HG02642 (cell line): ENCODE measurements around the gene OXSR1.
"Not testable (repeated sequence)": the region's sequence is repeated elsewhere in the genome, so short reads cannot be mapped to it uniquely, and the experiment has no call there.

Experiments used
- ATAC-seq: cut with Tn5 transposase; IDR thresholded peaks from one replicate; pipeline ENCODE4 v1.9.1; 2021; ENCODE audit warnings: mild to moderate bottlenecking; ENCODE audit not compliant: unreplicated experiment, poor library complexity

The OXSR1 gene

DNA sequence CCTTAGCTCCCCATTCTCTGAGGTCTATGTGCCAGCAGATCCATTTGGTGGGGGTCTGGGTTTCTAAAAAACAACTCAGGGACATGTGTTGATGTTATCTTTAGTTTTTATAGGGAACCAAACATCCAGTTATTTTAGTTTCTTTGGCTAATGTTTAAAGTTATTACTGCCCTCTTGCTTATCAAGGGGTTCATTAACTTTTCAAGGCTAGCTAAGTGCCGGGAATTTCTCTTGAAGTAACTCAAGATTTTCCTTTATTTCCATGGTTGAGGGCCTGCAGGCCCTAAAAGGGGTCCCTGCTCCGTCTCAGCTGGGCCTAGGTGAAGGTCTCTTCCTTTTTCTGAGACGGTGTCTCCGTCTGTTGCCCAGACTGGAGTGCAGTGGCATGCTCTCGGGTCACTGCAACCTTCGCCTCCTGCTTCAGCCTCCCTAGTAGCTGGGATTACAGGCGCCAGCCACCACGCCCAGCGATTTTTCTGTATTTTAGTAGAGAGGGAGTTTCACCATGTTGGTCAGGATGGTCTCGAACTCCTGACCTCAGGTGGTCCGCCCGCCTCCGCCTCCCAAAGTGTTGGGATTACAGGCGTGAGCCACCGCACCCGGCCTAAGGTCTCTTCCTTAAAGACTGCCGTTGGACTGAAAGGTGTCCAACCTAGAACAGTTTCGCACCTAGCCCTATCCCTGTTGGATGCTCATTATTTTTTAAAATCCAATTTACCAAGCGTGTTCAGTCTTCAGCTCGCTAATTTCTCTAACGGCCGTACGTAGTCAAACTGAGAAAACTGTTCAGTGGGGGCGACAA, 1.3 kb upstream of the OXSR1 start:
- ATAC-seq: no peak

- peak; percentile 16 for ATAC-seq
Measured at GRCh38 chr3:38164643-38164951, 740 bp upstream of the OXSR1 start.

DNA sequence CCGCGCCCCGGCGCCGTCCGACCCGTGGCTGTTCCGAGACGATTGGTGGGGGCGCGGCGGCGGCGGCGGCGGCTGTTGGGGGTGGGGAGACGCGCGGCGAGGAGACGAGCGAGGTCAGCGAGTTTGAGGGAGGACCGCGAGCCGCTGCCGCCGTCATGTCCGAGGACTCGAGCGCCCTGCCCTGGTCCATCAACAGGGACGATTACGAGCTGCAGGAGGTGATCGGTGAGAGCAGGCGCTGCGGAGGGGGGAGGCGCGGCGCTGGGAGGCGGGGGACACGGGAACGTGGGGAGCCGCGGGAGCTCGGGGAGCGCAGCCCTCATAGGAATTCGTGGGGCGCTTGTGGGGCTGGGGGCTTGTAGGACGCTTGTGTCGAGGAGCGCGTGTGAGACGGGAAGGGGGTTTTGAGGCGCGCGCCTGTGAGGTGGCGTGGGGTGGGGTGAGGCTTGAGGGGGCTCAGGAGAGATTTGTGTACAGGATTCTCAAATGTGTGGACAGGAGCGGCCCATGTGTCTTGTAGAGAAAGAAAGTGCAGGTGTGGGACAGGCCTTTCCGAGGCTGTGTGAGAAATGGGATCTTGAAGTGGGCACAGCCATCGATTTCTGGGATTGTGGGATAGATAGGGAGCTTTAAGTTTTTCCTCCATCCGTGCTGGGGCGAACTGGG, 518 bp downstream of the OXSR1 start:
- ATAC-seq: no peak

- no peak for ATAC-seq
Measured at GRCh38 chr3:38167591-38167990, 2.3 kb downstream of the OXSR1 start.

DNA sequence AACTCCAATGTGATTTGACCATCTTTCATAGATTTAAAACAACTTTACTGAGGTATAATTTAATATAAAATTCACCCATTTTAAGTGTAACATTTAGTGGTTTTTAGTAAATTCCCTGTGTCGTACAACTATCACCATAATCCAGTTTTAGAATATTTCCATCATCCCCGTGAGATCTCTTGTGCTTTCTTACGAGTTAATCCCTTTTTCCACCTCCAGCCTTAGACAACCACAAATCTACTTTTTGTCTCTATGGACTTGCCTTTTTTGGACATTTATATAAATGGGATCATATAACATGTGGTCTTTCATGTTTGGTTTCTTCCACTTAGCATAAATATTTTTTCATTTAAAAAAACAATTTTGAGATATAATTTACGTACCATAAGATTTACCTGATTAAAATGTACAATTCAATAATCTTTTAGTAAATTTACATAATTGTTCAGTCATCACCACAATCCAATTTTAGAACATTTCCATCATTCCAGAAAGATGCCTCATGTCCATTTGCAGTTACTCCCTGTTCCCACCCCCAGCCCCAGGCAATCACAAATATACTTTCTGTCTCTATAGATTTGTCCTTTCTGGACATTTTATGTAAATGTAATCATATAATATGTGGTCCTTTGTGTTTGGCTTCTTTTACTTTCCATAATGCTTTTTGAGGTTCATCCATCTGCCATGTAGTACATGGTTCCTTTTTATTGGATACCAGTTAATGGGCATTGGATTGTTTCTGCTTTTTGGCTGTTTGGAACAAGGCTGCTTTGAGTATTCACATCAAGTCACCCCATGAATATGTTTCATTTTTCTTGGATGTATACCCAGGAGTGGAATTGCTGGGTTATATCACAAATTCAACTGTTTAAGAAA, 3.1 kb downstream of the OXSR1 start:
- ATAC-seq: no peak

DNA sequence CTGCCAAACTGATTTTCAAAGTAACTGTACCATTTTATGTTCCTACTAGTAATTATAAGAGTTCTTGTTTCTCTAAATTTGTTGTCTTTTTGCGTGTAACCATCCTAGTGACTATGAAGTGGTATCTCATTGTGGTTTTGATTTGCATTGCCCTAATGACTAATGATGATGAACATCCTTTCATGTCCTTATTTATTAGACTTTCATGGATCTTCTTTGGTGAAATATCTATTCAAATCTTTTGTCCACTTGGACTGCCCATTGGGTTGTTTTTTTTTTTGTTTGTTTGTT, 3.6 kb downstream of the OXSR1 start:
- no peak for ATAC-seq

DNA sequence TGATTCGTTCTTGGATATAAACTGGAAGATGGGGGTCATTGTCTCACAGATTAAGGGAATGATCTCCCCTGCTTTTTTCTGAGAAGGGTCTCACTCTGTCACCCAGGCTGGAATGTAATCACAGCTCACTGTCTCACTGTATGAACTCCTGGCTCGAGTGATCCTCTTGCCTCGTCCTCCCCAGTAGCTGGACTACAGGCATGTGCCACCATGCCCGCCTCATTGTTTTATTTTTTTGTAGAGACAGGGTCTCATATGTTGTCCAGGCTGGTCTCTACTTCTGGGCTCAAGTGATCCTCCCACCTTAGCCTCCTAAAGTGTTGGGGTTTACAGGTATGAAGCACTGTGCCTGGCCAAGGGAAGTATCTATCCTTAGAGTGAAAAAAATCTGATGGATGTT, 5.4 kb downstream of the OXSR1 start:
- no peak for ATAC-seq

DNA sequence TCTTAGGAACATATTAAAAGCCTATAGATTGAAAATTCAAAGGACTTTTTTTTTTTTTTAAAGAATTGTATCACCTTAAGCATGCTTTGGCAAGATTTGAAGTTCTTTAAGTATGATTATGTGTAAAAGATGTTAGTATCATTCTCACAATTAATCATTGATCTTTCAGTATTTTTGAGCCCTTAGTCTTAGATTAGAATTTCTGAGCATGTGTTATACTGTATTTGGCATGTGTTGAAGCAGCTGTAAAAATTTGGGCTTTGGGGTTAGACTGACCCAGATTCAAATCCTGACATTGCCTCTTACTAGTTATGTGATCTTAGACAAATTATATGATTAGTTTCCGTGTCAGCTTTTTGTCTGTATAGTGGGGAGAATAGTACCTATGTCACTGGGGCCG, 6.3 kb downstream of the OXSR1 start:
- no peak for ATAC-seq

DNA sequence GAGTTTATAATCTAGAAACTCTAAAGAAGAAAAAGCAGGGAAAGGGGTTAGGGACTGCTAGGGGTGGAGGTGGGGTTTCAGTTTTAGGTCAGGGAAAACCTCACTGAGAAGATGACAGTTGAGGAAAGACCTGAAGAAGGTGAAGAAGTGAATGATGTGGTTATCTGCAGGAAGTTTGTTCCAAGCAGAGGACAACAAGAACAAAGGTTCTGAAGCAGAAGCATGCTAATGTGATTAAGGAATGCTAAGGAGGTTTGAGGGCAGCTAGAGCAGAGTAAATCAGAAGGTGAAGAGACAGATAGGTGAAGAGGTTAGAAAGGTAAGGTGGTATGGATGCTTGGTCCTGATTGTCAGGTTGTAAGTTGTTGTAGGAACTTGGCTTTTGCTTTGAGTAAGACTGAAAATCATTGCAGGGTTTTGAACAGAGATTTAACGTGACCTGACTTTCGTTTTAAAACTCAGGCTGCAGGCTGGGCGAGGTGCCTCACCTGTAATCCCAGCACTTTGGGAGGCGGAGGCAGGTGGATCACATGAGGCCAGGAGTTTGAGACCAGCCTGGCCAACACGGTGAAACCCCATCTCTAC, 8.6 kb downstream of the OXSR1 start:
- peak; percentile 44 for ATAC-seq

- no peak for ATAC-seq
Measured at GRCh38 chr3:38177181-38177580, 11.8 kb downstream of the OXSR1 start.

DNA sequence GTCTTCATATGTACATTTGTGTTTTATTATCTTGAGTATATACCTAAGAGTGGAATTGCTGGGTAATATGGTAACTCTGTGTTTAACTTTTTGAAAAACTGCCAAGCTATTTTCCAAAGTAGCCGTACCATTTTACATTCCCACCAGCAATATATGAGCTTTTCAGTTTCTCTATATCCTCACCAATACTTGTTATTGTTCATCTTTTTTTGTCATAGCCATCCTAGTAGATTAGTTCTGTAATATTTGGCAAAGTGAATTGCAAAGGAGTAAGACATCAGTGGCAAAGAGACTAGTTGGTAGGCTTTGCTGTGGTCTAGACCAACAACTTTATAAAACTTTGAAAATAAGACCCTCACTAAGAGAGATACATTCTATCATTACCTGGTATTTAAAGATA, 21.4 kb downstream of the OXSR1 start:
- no peak for ATAC-seq

GRCh38 chr3:38190481-38190881, 25.1 kb downstream of the OXSR1 start:
- ATAC-seq: no peak

GRCh38 chr3:38202931-38203330, 37.6 kb downstream of the OXSR1 start:
- ATAC-seq: not testable (repeated sequence)

DNA sequence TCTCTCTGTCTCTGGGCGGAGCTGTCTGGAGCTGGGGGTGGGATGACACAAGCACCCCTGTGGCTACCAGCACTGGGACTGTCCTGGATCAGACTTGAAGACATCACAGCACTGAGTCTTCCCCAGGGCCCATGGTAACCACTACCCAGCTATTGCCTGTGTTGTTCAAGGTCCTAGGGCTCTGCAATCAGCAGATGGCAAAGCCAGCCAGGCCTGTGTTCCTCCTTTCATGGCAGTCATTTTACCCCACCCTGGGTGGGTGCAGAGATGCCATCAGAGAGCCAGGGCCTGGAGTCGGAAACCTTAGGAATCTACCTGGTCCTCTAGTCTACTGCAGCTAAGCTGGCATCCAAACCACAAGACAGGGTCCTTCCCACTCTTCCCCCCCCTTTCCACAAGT, 38.4 kb downstream of the OXSR1 start:
- no peak for ATAC-seq

GRCh38 chr3:38204599-38205471, 39.5 kb downstream of the OXSR1 start:
- no peak for ATAC-seq

DNA sequence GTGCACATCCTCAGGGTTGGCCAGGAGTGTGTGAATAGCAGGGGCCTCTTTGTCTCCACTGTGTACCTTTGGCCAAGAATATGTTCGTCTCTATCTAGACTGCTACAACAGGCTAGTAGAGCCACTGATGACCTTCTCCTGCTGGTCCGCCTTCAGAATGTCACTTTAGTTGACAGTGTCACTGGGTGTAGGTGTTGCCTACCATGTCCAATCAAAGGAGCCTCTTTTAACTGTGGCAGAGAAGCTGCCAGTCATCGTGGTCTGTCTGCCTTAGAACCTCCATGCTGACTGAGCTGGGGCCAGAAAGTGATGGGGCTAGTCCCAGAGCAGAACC, 40.1 kb downstream of the OXSR1 start:
- no peak for ATAC-seq

DNA sequence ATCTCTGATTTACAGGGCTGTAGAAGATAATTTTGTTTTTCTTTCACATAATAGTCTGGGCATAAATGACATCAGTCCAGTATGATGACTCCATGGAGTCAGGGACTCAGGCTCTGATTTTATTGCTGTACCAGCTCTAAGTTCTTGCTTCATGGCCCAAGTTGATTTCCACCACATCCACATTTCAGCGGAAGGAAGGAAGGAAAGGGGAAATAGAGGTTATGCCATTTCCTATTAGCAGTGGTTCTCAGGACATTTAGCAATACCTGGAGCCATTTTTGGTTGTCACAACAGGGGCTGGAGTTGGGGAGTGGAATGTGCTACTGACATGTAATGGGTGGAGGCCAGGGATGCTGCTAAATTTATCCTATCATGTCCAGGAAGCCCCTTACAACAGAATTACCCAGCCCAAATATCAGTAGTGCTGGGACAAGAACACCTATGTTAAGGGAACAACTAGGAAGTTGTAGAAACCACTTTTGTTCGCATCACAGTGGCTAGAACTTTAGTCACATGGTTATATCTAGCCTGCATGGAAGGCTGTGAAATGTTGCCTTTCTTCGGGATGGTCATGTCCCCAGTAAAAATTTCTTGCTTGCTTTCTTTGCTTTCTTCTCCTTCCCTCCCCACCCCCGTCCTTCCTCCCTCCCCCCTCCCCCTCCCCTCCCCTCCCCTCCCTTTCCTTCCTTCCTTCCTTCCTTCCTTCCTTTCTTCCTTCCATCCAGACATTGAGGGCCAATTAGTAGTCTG, 42.1 kb downstream of the OXSR1 start:
- ATAC-seq: no peak

DNA sequence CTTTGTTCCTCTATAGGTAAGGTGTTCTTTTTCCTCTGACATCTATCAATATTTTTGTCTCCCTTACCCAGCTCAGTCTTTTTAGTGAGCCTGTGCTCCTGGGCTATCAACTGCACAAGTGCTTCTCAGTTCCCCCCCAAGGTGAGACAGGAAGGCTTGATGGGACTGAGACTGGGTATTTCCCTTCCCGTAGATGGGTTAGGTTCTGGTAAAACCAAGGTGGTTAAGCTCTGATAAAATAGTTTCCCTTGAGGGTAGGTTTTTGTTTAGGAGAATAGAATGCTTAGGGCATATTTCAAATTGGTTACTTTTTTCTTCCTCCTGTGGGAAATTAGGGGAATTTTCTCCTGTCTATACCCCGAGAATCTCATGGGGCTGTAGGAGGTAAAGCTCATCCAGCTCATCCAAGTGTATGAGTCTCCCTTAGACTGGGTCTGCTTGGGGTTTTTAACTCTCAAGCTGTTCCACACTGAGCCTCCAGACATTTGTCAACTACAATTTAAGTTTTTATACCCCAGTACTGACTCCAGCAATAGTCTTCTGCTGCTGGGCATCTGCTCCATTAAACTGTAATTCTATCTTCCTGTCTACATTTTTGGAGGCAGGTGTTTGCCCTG, 44.9 kb downstream of the OXSR1 start:
- ATAC-seq: peak; percentile 86

DNA sequence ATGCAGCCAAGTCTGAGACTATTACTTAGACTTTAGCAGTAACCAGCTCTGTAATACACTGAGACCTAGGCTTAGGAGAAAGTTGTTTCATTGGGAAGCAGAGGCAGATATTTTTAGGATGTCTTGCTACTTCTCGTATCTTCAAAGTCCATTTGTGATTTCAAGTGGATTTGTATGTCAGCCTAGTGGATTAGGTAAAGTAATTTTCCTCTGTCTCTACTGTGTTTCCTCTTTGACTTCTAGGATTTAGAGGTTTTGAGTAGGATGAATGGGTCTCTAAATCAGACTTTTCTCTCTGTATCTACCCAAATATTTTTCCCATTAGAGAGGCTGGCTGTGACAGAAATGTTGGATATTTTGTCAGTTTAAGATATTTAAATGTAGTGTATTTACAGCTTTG, 46.8 kb downstream of the OXSR1 start:
- no peak for ATAC-seq
